K562 (cell line): ENCODE data around the gene MTA1. TPM values are rescaled to one million over a fixed set of nuclear protein-coding genes. Genes with fewer than 3 reads are reported as not detected.

Experiments used
- ATAC-seq: fragments of 200-7000 bp; cut with Tn5 transposase; 3 replicates; pipeline ENCODE4 v1.9.1; 2020; ENCODE audit warnings: moderate library complexity
- BruUV-seq: library from RNA; stranded (reverse); fragments of 400-500 nt; replicated peaks from 2 replicates; lab custom pipeline; 2021; lab: Mats Ljungman, UMichigan
- CTCF ChIA-PET: fragments of 300-600 bp; formaldehyde crosslinking; extraction: SDS; loops from one replicate; lab custom pipeline; 2021; ENCODE audit warnings: low intra/inter-chr PET ratio; lab: Yijun Ruan, JAX
- POLR2A ChIA-PET: fragments of 300-600, 350-650 bp; sonication (Branson Sonifier 250); formaldehyde crosslinking; extraction: SDS; loops from one replicate; lab custom pipeline; 2021; ENCODE audit warnings: antibody characterized with exemption, inconsistent platforms; lab: Yijun Ruan, JAX
- DNase-seq, 4 experiments: peaks; one replicate each; pipeline versions ENCODE4 v3.0.0 to v3.0.0-alpha.2; 2011 to 2018; ENCODE audit warnings: low spot score in 3 of 4, mixed read lengths in 3 of 4; ENCODE audit errors: extremely low read depth in 1 of 4
- FAIRE-seq: peaks from 2 replicates; lab custom pipeline; 2011; peaks lifted over from hg19 to GRCh38; lab: Jason Lieb, UNC
- H2AFZ ChIP-seq: 2 replicates; pipeline ENCODE4 v1.6.0; 2011; ENCODE audit warnings: low read depth, low read length, control low read depth, inconsistent platforms
- H3K27ac ChIP-seq: fragments of 200-600 bp; 3 replicates; pipeline ENCODE4 v1.8.0; 2011; ENCODE audit warnings: low read depth, mild to moderate bottlenecking, control low read depth, inconsistent platforms, low read length, moderate library complexity, mixed read lengths; ENCODE audit errors: extremely low read depth
- H3K27me3 ChIP-seq, 2 experiments: fragments of 300-600 bp in 1 of 2; 2 replicates in 1 of 2; 3 replicates in 1 of 2; pipeline versions ENCODE4 v1.6.0 to v1.8.0; 2011; ENCODE audit warnings: inconsistent platforms in 2 of 2, low read length in 2 of 2, mild to moderate bottlenecking in 1 of 2, mixed read lengths in 1 of 2, moderate library complexity in 1 of 2; ENCODE audit not compliant: control insufficient read depth in 2 of 2, insufficient read depth in 2 of 2
- H3K36me3 ChIP-seq: fragments of 300-600 bp; 3 replicates; pipeline ENCODE4 v1.8.0; 2011; ENCODE audit warnings: mild to moderate bottlenecking, low read length, inconsistent platforms; ENCODE audit not compliant: control insufficient read depth, insufficient read depth
- H3K4me1 ChIP-seq, 2 experiments: fragments of 200-600 bp in 1 of 2; replicated peaks in 1 of 2; 2 replicates in 1 of 2; 3 replicates in 1 of 2; pipeline versions ENCODE4 v1.5.1 to v1.8.0; 2011; ENCODE audit warnings: inconsistent platforms in 2 of 2, low read length in 2 of 2, mild to moderate bottlenecking in 1 of 2, mixed read lengths in 1 of 2, moderate library complexity in 1 of 2; ENCODE audit not compliant: control insufficient read depth in 2 of 2, insufficient read depth in 2 of 2
- H3K4me2 ChIP-seq: 2 replicates; pipeline ENCODE4 v1.6.1; 2011; ENCODE audit warnings: low read length, control low read depth, inconsistent platforms, mixed read lengths; ENCODE audit not compliant: insufficient read depth
- H3K4me3 ChIP-seq: fragments of 200-600 bp; sonication (generic), shearing (Covaris generic); 2 replicates; pipeline ENCODE4 v1.5.1; 2016; ENCODE audit warnings: control low read depth, inconsistent platforms
- H3K79me2 ChIP-seq: fragments of 200-600 bp; 3 replicates; pipeline ENCODE4 v1.8.0; 2011; ENCODE audit warnings: low read length, inconsistent platforms; ENCODE audit not compliant: control insufficient read depth, insufficient read depth
- H3K9ac ChIP-seq, 2 experiments: 2 replicates each; pipeline versions ENCODE4 v1.6.0 to v1.6.1; 2011; ENCODE audit warnings: low read depth in 2 of 2, low read length in 2 of 2, control low read depth in 1 of 2, inconsistent platforms in 1 of 2, mild to moderate bottlenecking in 1 of 2, mixed read lengths in 1 of 2; ENCODE audit not compliant: insufficient read depth in 1 of 2
- H3K9me1 ChIP-seq: one replicate; pipeline ENCODE4 v1.6.0; 2011; ENCODE audit warnings: inconsistent platforms, mild to moderate bottlenecking, low read length, moderate library complexity; ENCODE audit not compliant: control insufficient read depth, insufficient read depth
- H3K9me3 ChIP-seq: replicated peaks from 2 replicates; pipeline ENCODE4 v1.5.1; 2011; ENCODE audit warnings: low read depth, low read length, inconsistent platforms; ENCODE audit not compliant: control insufficient read depth, insufficient read depth
- H4K20me1 ChIP-seq: replicated peaks from 2 replicates; pipeline ENCODE4 v1.6.1; 2011; ENCODE audit warnings: low read length, inconsistent platforms, mixed read lengths; ENCODE audit not compliant: control insufficient read depth, insufficient read depth
- BDP1 ChIP-seq: IDR thresholded peaks from 3 replicates; pipeline ENCODE4 v1.6.1; 2011; ENCODE audit not compliant: insufficient read length, insufficient read depth
- CGGBP1 ChIP-seq: fragments of 250-450 bp; sonication (Bioruptor Pico); IDR thresholded peaks from 2 replicates; pipeline ENCODE4 v1.9.0; 2021; ENCODE audit warnings: mild to moderate bottlenecking
- CXXC5 ChIP-seq: fragments of 250-450 bp; sonication (Bioruptor Pico); IDR thresholded peaks from 2 replicates; pipeline ENCODE4 v1.8.0; 2022; ENCODE audit warnings: inconsistent platforms, mild to moderate bottlenecking, moderate library complexity
- PHB ChIP-seq: fragments of 250-450 bp; sonication (Bioruptor Pico); IDR thresholded peaks from 2 replicates; pipeline ENCODE4 v1.5.0; 2021
- PREB ChIP-seq: sonication (generic); formaldehyde crosslinking; IDR thresholded peaks from 2 replicates; pipeline ENCODE4 v1.8.1; 2023; ENCODE audit warnings: mild to moderate bottlenecking, missing genetic modification reagents
- SLC30A9 ChIP-seq: fragments of 250-450 bp; sonication (Bioruptor Pico); IDR thresholded peaks from 2 replicates; pipeline ENCODE4 v1.8.0; 2022; ENCODE audit warnings: mild to moderate bottlenecking, moderate library complexity
- SMARCE1 ChIP-seq: fragments of 450-650 bp; IDR thresholded peaks from 2 replicates; pipeline ENCODE4 v1.7.1; 2016; ENCODE audit warnings: mild to moderate bottlenecking
- SRSF1 ChIP-seq: fragments of 200-400 bp; formaldehyde crosslinking; IDR thresholded peaks from 2 replicates; pipeline ENCODE4 v1.6.1; 2017; ENCODE audit warnings: mild to moderate bottlenecking, low read depth, low read length, moderate library complexity
- TBL1XR1 ChIP-seq, 2 experiments: IDR thresholded peaks; 2 replicates each; pipeline ENCODE4 v1.6.1; 2012; ENCODE audit warnings: improper control_type of control experiment in 2 of 2, low read length in 2 of 2, mild to moderate bottlenecking in 1 of 2
- ZNF408 ChIP-seq: fragments of 250-450 bp; sonication (Bioruptor Pico); IDR thresholded peaks from 2 replicates; pipeline ENCODE4 v1.4.0; 2020; ENCODE audit warnings: low read depth, mild to moderate bottlenecking, moderate library complexity
- ZNF445 ChIP-seq: fragments of 250-450 bp; sonication (Bioruptor Pico); IDR thresholded peaks from 2 replicates; pipeline ENCODE4 v1.4.0; 2020; ENCODE audit warnings: low read depth, mild to moderate bottlenecking, moderate library complexity
- ZNF449 ChIP-seq: fragments of 250-450 bp; sonication (Bioruptor Pico); IDR thresholded peaks from 2 replicates; pipeline ENCODE4 v1.8.0; 2022; ENCODE audit warnings: moderate library complexity, mild to moderate bottlenecking, inconsistent platforms
- WGBS: fragments of 100-300 bp; shearing (Covaris generic); methylation state at CpG from one replicate; pipeline ENCODE4 v1.1.6; 2016; ENCODE audit warnings: low coverage, mixed read lengths; ENCODE audit not compliant: insufficient coverage; ENCODE audit errors: missing lambda C conversion rate; 5-methylcytosine and 5-hydroxymethylcytosine counted together
- in situ Hi-C: fragments of 300-500 bp; cut with MboI; formaldehyde crosslinking; loops from 4 replicates; pipeline ENCODE4 v1.15.0; 2018; ENCODE audit warnings: inconsistent platforms, mixed read lengths
- intact Hi-C: fragments of 100-400 bp; cut with micrococcal nuclease; formaldehyde crosslinking; loops from 2 replicates; pipeline ENCODE4 v1.14.2; 2022
- polyA plus RNA-seq, 8 experiments: library from polyadenylated mRNA; depleted of rRNA in 4 of 8; stranded (reverse) in 5 of 8; unstranded in 3 of 8; fragments of >200 nt; fragmentation: Nextera tagmentation in 2 of 8; fragmentation: Illumina TruSeq in 1 of 8; extraction: Ambion mirVana in 2 of 8; extraction: Trizol in 1 of 8; gene quantifications; 2 replicates each; pipeline versions ENCODE4 v1.2.1 to v1.2.3, GENCODE V29; 2011 to 2014; ENCODE audit warnings: inconsistent platforms in 1 of 8, missing spikeins in 1 of 8
- total RNA-seq, 7 experiments: library from RNA; depleted of rRNA in 6 of 7; stranded (reverse); fragments of >200 nt in 6 of 7; fragmentation: Illumina TruSeq in 2 of 7; extraction: Trizol in 2 of 7; gene quantifications; 2 replicates each; pipeline versions ENCODE4 v1.2.1 to v1.2.3, GENCODE V29; 2011 to 2021; ENCODE audit warnings: low replicate concordance in 1 of 7
- TF ChIP-seq, protein P1 (sequence below): fragments of 150-350 bp; conservative IDR thresholded peaks from 2 replicates; pipeline ENCODE4 v1.6.1; 2014; ENCODE audit warnings: low read length
- TF ChIP-seq, protein P2 (sequence below): fragments of 250-450 bp; sonication (Bioruptor Pico); IDR thresholded peaks from 2 replicates; pipeline ENCODE4 v1.8.0; 2021; ENCODE audit warnings: moderate library complexity, mild to moderate bottlenecking, inconsistent platforms

The MTA1 gene
- total and polyA plus RNA-seq, 9 of the 15 experiments (the other 6 are each of a cell fraction or from before 2014, with no cell fraction given) = 0.13 to 118 (median 32.3) TPM

DNA sequence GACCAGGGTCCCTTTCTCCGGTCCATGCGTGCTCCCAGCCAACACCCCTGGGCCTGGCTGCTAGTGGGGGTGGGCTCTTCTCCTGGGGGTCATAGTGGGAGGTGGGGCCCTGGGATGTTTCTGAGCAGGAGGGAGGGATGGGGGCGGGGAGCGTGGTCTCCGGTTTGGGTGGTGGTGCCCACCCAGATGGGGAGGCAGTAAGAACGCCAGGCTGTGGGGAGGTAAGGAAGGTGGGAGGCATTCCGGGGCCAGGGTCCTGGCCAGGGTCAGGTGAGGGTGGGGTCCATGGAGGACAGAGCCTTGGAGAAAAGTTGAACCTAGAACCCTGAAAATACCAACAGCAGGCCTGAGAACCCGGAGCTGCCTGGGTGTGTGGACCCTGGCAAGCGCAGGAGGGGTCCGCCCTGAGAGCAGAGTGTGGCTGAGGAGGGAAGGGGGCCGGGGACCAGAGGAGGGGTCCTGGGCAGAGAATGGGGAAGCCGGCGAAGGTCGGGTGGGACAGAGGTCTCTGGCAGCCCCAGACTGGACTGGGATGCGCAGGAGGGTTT, 60.6 kb downstream of the MTA1 start:
- Histone ChIP-seq H3K4me1 (peaks cover 5 to 91% of the 10 kb centered on the region in 2 experiments), H3K79me2 (no peaks in the 10 kb centered on the region), H4K20me1 (no peaks in the 10 kb centered on the region; the same call in 1 of the 2 replicates), H3K9me1 (no peaks in the 10 kb centered on the region), H3K9me3 (no peaks in the 10 kb centered on the region), H3K4me3 (no peak overlapping the region), H3K27me3 (peaks cover 0 to 5% of the 10 kb centered on the region in 2 experiments; a peak in 1 of 5 replicates), H2AFZ (no peak overlapping the region), H3K4me2 (no peak overlapping the region), H3K27ac (no peak overlapping the region), H3K36me3 (no peaks in the 10 kb centered on the region), H3K9ac (no peak overlapping the region)
- POLR2A ChIA-PET = interaction anchor here (1.4 to 2.4 kb wide), 2 partner anchors 8 to 10 kb away, joined by 8 to 12 read pairs; no protein-coding TSS in a partner anchor
- CTCF ChIA-PET = interaction anchor here (1.5 kb wide), 1 partner anchor 48 kb away, joined by 4 read pairs; no protein-coding TSS in a partner anchor
- ATAC-seq = no peak
- no peak for DNase-seq
- TF ChIP-seq, protein P1, sequence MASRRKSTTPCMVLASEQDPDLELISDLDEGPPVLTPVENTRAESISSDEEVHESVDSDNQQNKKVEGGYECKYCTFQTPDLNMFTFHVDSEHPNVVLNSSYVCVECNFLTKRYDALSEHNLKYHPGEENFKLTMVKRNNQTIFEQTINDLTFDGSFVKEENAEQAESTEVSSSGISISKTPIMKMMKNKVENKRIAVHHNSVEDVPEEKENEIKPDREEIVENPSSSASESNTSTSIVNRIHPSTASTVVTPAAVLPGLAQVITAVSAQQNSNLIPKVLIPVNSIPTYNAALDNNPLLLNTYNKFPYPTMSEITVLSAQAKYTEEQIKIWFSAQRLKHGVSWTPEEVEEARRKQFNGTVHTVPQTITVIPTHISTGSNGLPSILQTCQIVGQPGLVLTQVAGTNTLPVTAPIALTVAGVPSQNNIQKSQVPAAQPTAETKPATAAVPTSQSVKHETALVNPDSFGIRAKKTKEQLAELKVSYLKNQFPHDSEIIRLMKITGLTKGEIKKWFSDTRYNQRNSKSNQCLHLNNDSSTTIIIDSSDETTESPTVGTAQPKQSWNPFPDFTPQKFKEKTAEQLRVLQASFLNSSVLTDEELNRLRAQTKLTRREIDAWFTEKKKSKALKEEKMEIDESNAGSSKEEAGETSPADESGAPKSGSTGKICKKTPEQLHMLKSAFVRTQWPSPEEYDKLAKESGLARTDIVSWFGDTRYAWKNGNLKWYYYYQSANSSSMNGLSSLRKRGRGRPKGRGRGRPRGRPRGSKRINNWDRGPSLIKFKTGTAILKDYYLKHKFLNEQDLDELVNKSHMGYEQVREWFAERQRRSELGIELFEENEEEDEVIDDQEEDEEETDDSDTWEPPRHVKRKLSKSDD = no peak
- TF ChIP-seq SLC30A9 (CRISPR knock-in tag) (no peak), ZNF408 (CRISPR knock-in tag) (no peak), SRSF1 (no peak), SMARCE1 (no peak), ZNF445 (CRISPR knock-in tag) (no peak), PHB (CRISPR knock-in tag) (no peak), TBL1XR1 (IDR thresholded peaks at IDR 0.05; ENCODE audit: low read length in 2 of 2) (no peak), CXXC5 (CRISPR knock-in tag) (no peak), ZNF449 (CRISPR knock-in tag) (no peak), PREB (CRISPR knock-in tag) (no peak), BDP1 (no peak), CGGBP1 (CRISPR knock-in tag) (no peak)
- TF ChIP-seq, protein P2, sequence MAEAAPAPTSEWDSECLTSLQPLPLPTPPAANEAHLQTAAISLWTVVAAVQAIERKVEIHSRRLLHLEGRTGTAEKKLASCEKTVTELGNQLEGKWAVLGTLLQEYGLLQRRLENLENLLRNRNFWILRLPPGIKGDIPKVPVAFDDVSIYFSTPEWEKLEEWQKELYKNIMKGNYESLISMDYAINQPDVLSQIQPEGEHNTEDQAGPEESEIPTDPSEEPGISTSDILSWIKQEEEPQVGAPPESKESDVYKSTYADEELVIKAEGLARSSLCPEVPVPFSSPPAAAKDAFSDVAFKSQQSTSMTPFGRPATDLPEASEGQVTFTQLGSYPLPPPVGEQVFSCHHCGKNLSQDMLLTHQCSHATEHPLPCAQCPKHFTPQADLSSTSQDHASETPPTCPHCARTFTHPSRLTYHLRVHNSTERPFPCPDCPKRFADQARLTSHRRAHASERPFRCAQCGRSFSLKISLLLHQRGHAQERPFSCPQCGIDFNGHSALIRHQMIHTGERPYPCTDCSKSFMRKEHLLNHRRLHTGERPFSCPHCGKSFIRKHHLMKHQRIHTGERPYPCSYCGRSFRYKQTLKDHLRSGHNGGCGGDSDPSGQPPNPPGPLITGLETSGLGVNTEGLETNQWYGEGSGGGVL (CRISPR knock-in tag) = no peak
- BruUV-seq = no TSS peak
- WGBS = 0% methylated on average over 2 of the region's 15 CpGs
- in situ Hi-C loops = no loop called here
- no peak for FAIRE-seq
- intact Hi-C loops = no loop called here
